Fibroblast of lung (primary cell): ENCODE measurements around the gene GDF7. TPM values are rescaled to one million over a fixed set of nuclear protein-coding genes. Genes with fewer than 3 reads are reported as not detected.
A peak's percentile ranks its signal among the peaks of the same experiment; 100 is the strongest.

Experiments
- DNase-seq, 2 donors: peaks; one replicate each; pipeline versions ENCODE4 v3.0.0 to v3.0.0-alpha.2; 2010; ENCODE audit warnings: low read depth in 2 of 2
- H2AFZ ChIP-seq: 2 replicates; pipeline ENCODE4 v1.5.1; 2012; ENCODE audit warnings: low read length, control low read depth, inconsistent platforms
- H3K27ac ChIP-seq: 2 replicates; pipeline ENCODE4 v1.5.1; 2011; ENCODE audit warnings: low read length, control low read depth; ENCODE audit not compliant: insufficient read depth
- H3K27me3 ChIP-seq: 2 replicates; pipeline ENCODE4 v1.5.1; 2011; ENCODE audit warnings: mild to moderate bottlenecking, low read length; ENCODE audit not compliant: control insufficient read depth, insufficient read depth
- H3K36me3 ChIP-seq: 2 replicates; pipeline ENCODE4 v1.5.1; 2011; ENCODE audit warnings: low read length; ENCODE audit not compliant: control insufficient read depth, insufficient read depth
- H3K4me1 ChIP-seq: 2 replicates; pipeline ENCODE4 v1.5.1; 2011; ENCODE audit warnings: low read length; ENCODE audit not compliant: control insufficient read depth, insufficient read depth; ENCODE audit errors: extremely low read depth
- H3K4me2 ChIP-seq: 2 replicates; pipeline ENCODE4 v1.5.1; 2011; ENCODE audit warnings: low read length, control low read depth; ENCODE audit not compliant: insufficient read depth; ENCODE audit errors: extremely low read depth
- H3K4me3 ChIP-seq, 4 experiments: fragments of 200-600 bp in 1 of 4; sonication (generic) in 1 of 4; replicated peaks in 1 of 4; 2 replicates each; pipeline ENCODE4 v1.5.1; 2011 to 2016; ENCODE audit warnings: low read length in 4 of 4, low read depth in 3 of 4, mild to moderate bottlenecking in 3 of 4, control low read depth in 2 of 4, inconsistent platforms in 1 of 4, mixed read lengths in 1 of 4; ENCODE audit not compliant: insufficient read depth in 1 of 4; ENCODE audit errors: control extremely low read depth in 1 of 4
- H3K79me2 ChIP-seq: 2 replicates; pipeline ENCODE4 v1.5.1; 2012; ENCODE audit warnings: mild to moderate bottlenecking, low read length, inconsistent platforms; ENCODE audit not compliant: control insufficient read depth, insufficient read depth
- H3K9ac ChIP-seq: 2 replicates; pipeline ENCODE4 v1.5.1; 2011; ENCODE audit warnings: mild to moderate bottlenecking, low read length, control low read depth; ENCODE audit not compliant: insufficient read depth
- H3K9me3 ChIP-seq: 2 replicates; pipeline ENCODE4 v1.5.1; 2012; ENCODE audit warnings: low read depth, low read length; ENCODE audit not compliant: control insufficient read depth, insufficient read depth
- H4K20me1 ChIP-seq: 2 replicates; pipeline ENCODE4 v1.5.1; 2011; ENCODE audit warnings: low read length; ENCODE audit not compliant: control insufficient read depth, insufficient read depth; ENCODE audit errors: extremely low read depth
- EZH2 ChIP-seq: IDR thresholded peaks from 2 replicates; pipeline ENCODE4 v1.5.1; 2012; ENCODE audit warnings: low read length, control low read depth, mild to moderate bottlenecking; ENCODE audit errors: missing control alignments
- polyA plus RNA-seq, 2 donors: library from polyadenylated mRNA; depleted of rRNA in 1 of 2; stranded (reverse) in 1 of 2; unstranded in 1 of 2; fragments of >200 nt; gene quantifications; 2 replicates each; pipeline ENCODE4 v1.2.1, GENCODE V29; 2011 to 2012; ENCODE audit warnings: missing spikeins in 1 of 2
- total RNA-seq: library from RNA; depleted of rRNA; stranded (reverse); fragments of >200 nt; gene quantifications from 2 replicates; pipeline ENCODE4 v1.2.1, GENCODE V29; 2014
- TF ChIP-seq, protein P1 (sequence below), 2 donors: IDR thresholded peaks in 1 of 2; conservative IDR thresholded peaks in 1 of 2; 1 replicate in 1 of 2; 2 replicates in 1 of 2; pipeline ENCODE4 v1.5.1; 2011 to 2012; ENCODE audit warnings: low read length in 2 of 2, control low read depth in 1 of 2, inconsistent platforms in 1 of 2, low read depth in 1 of 2, mild to moderate bottlenecking in 1 of 2

Gene GDF7
- total and polyA plus RNA-seq, 2 donors (not counting 1 experiment from before 2014, with no cell fraction given): 0.33 TPM; not detected in 1

GRCh38 chr2:20626392-20626697, 40.6 kb upstream of the GDF7 start:
- Histone ChIP-seq H3K4me1 (peaks cover 10% of the 10 kb centered on the region), H3K27me3 (no peaks in the 10 kb centered on the region), H3K79me2 (no peaks in the 10 kb centered on the region), H3K27ac (peak overlapping the region; percentile 57), H2AFZ (no peak overlapping the region), H3K4me3 (no peak overlapping the region), H3K4me2 (peak overlapping the region; percentile 15), H3K9ac (peak overlapping the region; percentile 13), H3K9me3 (no peaks in the 10 kb centered on the region), H4K20me1 (no peaks in the 10 kb centered on the region), H3K36me3 (peaks cover 5% of the 10 kb centered on the region)
- TF ChIP-seq, protein P1, sequence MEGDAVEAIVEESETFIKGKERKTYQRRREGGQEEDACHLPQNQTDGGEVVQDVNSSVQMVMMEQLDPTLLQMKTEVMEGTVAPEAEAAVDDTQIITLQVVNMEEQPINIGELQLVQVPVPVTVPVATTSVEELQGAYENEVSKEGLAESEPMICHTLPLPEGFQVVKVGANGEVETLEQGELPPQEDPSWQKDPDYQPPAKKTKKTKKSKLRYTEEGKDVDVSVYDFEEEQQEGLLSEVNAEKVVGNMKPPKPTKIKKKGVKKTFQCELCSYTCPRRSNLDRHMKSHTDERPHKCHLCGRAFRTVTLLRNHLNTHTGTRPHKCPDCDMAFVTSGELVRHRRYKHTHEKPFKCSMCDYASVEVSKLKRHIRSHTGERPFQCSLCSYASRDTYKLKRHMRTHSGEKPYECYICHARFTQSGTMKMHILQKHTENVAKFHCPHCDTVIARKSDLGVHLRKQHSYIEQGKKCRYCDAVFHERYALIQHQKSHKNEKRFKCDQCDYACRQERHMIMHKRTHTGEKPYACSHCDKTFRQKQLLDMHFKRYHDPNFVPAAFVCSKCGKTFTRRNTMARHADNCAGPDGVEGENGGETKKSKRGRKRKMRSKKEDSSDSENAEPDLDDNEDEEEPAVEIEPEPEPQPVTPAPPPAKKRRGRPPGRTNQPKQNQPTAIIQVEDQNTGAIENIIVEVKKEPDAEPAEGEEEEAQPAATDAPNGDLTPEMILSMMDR (conservative IDR thresholded peaks at IDR 0.05 in 1 of 2, IDR thresholded peaks at IDR 0.05 in 1 of 2; ENCODE audit: low read depth in 1 of 2, low read length in 2 of 2): no peak
- no peak for DNase-seq

DNA sequence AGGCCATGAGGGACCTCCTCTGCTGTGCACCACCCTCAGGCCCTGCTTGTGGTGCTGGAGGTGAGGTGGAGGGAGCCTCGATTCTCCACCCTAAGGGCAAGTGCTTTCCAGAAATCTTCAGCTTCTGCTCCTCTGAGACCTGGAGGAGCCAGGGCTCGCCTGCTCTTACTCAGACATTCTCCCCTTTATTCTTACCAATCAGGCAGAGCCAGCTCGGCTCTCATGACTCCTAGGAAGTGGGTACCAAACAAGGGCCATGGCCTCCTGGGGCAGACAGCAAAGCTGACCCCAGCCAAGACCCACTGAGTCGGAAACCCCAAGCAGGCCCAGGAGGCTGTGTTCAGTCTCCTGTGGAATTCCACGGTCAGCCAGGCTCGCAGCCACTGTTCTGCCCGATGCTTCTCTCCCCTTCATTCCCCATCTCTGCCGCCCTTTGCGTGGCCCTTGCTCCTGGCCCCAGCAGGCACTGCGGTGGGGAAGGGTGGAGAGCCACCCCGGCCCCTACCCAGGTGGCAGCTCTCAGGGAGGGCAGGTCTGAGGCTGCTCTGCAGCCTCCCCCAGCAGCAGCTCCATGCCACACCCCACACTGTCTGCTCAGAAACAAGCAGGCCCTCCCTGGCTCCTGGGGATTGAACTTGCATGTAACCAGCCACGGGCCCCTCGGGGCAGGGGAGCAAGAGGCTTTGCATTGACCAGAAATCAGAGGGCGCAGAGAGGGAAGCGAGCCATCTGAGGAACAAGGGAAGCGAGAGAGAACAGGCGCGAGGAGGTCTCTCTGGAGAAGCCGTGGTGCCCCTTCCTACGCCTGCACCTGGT, 40.0 kb upstream of the GDF7 start:
- H3K4me1 ChIP-seq: peaks cover 10% of the 10 kb centered on the region
- no peaks in the 10 kb centered on the region for H3K27me3 ChIP-seq
- H3K9me3 ChIP-seq: no peaks in the 10 kb centered on the region
- no peak for DNase-seq
- TF ChIP-seq, protein P1 (conservative IDR thresholded peaks at IDR 0.05 in 1 of 2, IDR thresholded peaks at IDR 0.05 in 1 of 2; ENCODE audit: low read depth in 1 of 2, low read length in 2 of 2): no peak
- no peak for TF ChIP-seq EZH2
- H3K79me2 ChIP-seq: no peaks in the 10 kb centered on the region
- no peak overlapping the region for H3K4me3 ChIP-seq
- no peak overlapping the region for H3K4me2 ChIP-seq
- no peak overlapping the region for H3K9ac ChIP-seq
- peaks cover 5% of the 10 kb centered on the region for H3K36me3 ChIP-seq
- H3K27ac ChIP-seq: peak overlapping the region; percentile 57
- H2AFZ ChIP-seq: no peak overlapping the region
- H4K20me1 ChIP-seq: no peaks in the 10 kb centered on the region

- no peaks in the 10 kb centered on the region for H3K9me3 ChIP-seq
- TF ChIP-seq, protein P1 (conservative IDR thresholded peaks at IDR 0.05 in 1 of 2, IDR thresholded peaks at IDR 0.05 in 1 of 2; ENCODE audit: low read depth in 1 of 2, low read length in 2 of 2): no peak
- TF ChIP-seq EZH2: no peak
- H3K36me3 ChIP-seq: peaks cover 1% of the 10 kb centered on the region
- H3K4me2 ChIP-seq: no peak overlapping the region
- H3K27me3 ChIP-seq: no peaks in the 10 kb centered on the region
- no peak overlapping the region for H3K4me3 ChIP-seq
- no peak overlapping the region for H3K9ac ChIP-seq
- no peaks in the 10 kb centered on the region for H3K79me2 ChIP-seq
- no peaks in the 10 kb centered on the region for H4K20me1 ChIP-seq
- peaks cover 10% of the 10 kb centered on the region for H3K4me1 ChIP-seq
- no peak for DNase-seq
- H3K27ac ChIP-seq: no peak overlapping the region
- H2AFZ ChIP-seq: no peak overlapping the region
Observed at GRCh38 chr2:20627712-20628380, 39.1 kb upstream of the GDF7 start.
